OCI-LY3 (cell line): ENCODE results near the gene ROBO1.

Experiments used
- H2AFZ ChIP-seq: fragments of 200-600, 300-600 bp; shearing (Covaris generic); 2 replicates; pipeline ENCODE4 v1.6.0; 2014; ENCODE audit warnings: antibody characterized with exemption, low read depth, low read length
- H3K27ac ChIP-seq: fragments of 200-600, 300-600 bp; sonication (generic); 2 replicates; pipeline ENCODE4 v1.5.1; 2014; ENCODE audit warnings: mild to moderate bottlenecking, low read length, moderate library complexity, mixed read lengths
- H3K27me3 ChIP-seq: fragments of 200-600, 300-600 bp; sonication (generic); 2 replicates; pipeline ENCODE4 v1.6.1; 2014; ENCODE audit warnings: low read depth, low read length, mixed read lengths
- H3K36me3 ChIP-seq: fragments of 200-600, 300-600 bp; sonication (generic); replicated peaks from 2 replicates; pipeline ENCODE3; 2014; ENCODE audit warnings: low read depth, low read length, mixed read lengths
- H3K4me1 ChIP-seq: fragments of 300-600, 200-600 bp; sonication (generic); 2 replicates; pipeline ENCODE4 v1.6.1; 2014; ENCODE audit warnings: low read length, mixed read lengths
- H3K4me2 ChIP-seq: fragments of 200-600, 300-600 bp; sonication (generic); 2 replicates; pipeline ENCODE4 v1.6.1; 2014; ENCODE audit warnings: low read length, mixed read lengths
- H3K4me3 ChIP-seq: fragments of 300-600, 200-600 bp; sonication (generic); 2 replicates; pipeline ENCODE4 v1.5.1; 2014; ENCODE audit warnings: antibody characterized with exemption, mild to moderate bottlenecking, low read length, moderate library complexity
- H3K79me2 ChIP-seq: fragments of 300-600, 200-600 bp; shearing (Covaris generic); 2 replicates; pipeline ENCODE4 v1.6.1; 2014; ENCODE audit warnings: mild to moderate bottlenecking, low read length, mixed read lengths
- H3K9ac ChIP-seq: fragments of 300-600, 200-600 bp; shearing (Covaris generic); 2 replicates; pipeline ENCODE4 v1.6.0; 2014; ENCODE audit warnings: mild to moderate bottlenecking, low read length, moderate library complexity
- H3K9me3 ChIP-seq: fragments of 200-600, 300-600 bp; shearing (Covaris generic); 2 replicates; pipeline ENCODE4 v1.6.1; 2014; ENCODE audit warnings: low read length, mixed read lengths; ENCODE audit not compliant: insufficient read depth
- H4K20me1 ChIP-seq: fragments of 200-600, 300-600 bp; sonication (generic); 2 replicates; pipeline ENCODE4 v1.6.1; 2016; ENCODE audit warnings: low read length, mixed read lengths; ENCODE audit not compliant: insufficient read depth
- CTCF ChIP-seq: fragments of 200-600, 300-600 bp; sonication (generic); IDR thresholded peaks from 2 replicates; pipeline ENCODE4 v1.5.1; 2014; ENCODE audit warnings: antibody characterized with exemption, low read length, low read depth
- EZH2phosphoT487 ChIP-seq: fragments of 200-600 bp; shearing (Covaris generic); IDR thresholded peaks from 2 replicates; pipeline ENCODE4 v1.6.1; 2018; ENCODE audit warnings: antibody characterized with exemption, mixed run types, low read depth

Gene ROBO1

DNA sequence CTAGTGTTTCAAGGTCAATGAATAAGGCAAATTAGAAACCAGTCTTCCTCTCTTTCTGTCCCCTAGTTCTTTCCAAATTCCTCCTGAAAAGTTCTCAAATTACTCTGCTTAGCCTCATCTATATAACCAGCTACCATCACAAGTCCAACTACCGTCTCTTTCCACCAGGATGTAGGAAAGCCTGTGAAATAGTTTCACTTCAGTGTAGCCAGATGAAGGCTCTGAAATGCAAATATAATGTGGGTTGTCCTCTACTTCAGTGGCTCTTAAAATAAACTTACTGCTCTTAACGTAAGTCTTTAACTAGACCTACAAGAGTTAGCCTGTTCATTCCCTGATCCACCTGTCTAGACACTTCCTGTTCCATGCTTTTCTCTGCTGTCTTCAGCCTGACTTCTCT is 827.7 kb downstream of the ROBO1 start:
- Histone ChIP-seq H3K4me2 (0 out of 2 replicates have a peak overlapping the region, but pooled peaks have one; percentile 12), H3K4me1 (peaks cover 6% of the 10 kb centered on the region), H3K9ac (no peak overlapping the region), H3K79me2 (no peaks in the 10 kb centered on the region), H4K20me1 (no peaks in the 10 kb centered on the region), H2AFZ (peak overlapping the region; percentile 81; the same call in 1 of the 2 replicates), H3K36me3 (no peaks in the 10 kb centered on the region), H3K27me3 (no peaks in the 10 kb centered on the region), H3K27ac (no peak overlapping the region), H3K4me3 (no peak overlapping the region), H3K9me3 (no peaks in the 10 kb centered on the region)
- no peak for TF ChIP-seq CTCF

DNA sequence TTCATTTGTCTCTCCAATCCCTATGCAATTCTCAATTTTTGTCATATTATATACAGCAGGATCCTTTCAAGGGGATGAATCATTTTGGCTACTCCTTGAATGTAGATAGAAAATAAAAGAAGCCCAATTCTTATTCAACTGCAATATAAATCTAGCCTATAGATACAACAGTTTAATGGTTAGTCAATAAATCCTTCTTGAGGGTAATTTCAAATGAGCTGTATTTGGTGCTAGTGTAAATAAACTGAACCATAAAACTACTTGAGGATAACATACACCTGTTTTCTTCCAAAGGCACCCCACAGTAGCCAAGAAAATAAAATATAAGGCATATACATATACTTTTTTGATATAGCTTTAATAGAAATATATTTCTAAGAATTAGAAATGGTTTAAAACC is 830.3 kb downstream of the ROBO1 start:
- Histone ChIP-seq H3K9ac (no peak overlapping the region), H3K4me3 (no peak overlapping the region), H3K4me2 (no peak overlapping the region), H3K27ac (no peak overlapping the region), H3K27me3 (no peaks in the 10 kb centered on the region), H3K79me2 (no peaks in the 10 kb centered on the region), H3K36me3 (no peaks in the 10 kb centered on the region), H3K4me1 (peaks cover 10% of the 10 kb centered on the region), H4K20me1 (no peaks in the 10 kb centered on the region), H2AFZ (no peak overlapping the region), H3K9me3 (no peaks in the 10 kb centered on the region)
- TF ChIP-seq CTCF (no peak), EZH2phosphoT487 (no peak)

DNA sequence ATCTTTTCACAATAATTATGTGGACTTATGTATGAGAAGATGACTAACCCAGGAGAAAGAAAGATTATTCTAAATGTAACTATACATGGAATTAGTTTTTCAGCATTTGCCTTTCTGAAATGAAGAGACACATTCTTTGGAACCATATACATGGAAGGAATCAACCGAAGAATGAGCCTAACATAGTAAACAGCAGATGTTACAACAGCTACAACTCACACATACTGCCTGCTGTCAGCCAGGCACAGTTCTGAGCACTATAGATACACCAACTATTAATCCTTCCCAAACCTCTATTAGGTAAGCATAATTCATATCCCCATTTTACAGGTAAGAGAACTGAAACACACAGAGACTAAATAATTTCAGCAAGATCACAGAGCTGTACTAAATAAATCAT is 840.0 kb downstream of the ROBO1 start:
- Histone ChIP-seq H3K36me3 (no peaks in the 10 kb centered on the region), H3K4me2 (no peak overlapping the region), H3K79me2 (no peaks in the 10 kb centered on the region), H3K9ac (no peak overlapping the region), H2AFZ (no peak overlapping the region), H3K4me1 (no peaks in the 10 kb centered on the region), H3K27me3 (no peaks in the 10 kb centered on the region), H3K4me3 (no peak overlapping the region), H3K27ac (no peak overlapping the region), H3K9me3 (no peaks in the 10 kb centered on the region), H4K20me1 (no peaks in the 10 kb centered on the region)
- TF ChIP-seq CTCF (no peak), EZH2phosphoT487 (no peak)

DNA sequence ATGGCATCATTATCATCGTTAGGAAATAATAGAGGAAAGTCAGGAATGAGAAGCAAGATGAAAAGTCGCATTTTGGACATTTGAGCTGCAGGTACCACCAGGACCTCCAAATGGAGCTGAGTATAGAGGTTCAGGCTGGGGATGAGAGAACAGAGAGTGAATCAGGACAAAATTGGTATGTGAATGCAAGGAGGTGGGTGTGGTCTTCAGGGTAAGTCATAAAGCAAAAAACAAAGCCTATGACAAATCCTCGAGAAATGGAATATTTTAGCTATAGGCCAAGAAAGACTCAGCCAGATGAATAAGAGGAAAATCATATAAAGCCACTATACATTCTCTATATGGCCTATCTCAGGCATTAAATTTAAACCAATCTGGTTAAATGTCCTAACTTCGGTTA is 841.3 kb downstream of the ROBO1 start:
- Histone ChIP-seq H3K4me1 (no peaks in the 10 kb centered on the region), H4K20me1 (no peaks in the 10 kb centered on the region), H3K9me3 (no peaks in the 10 kb centered on the region), H3K79me2 (no peaks in the 10 kb centered on the region), H3K27me3 (no peaks in the 10 kb centered on the region), H3K4me2 (no peak overlapping the region), H2AFZ (no peak overlapping the region), H3K36me3 (no peaks in the 10 kb centered on the region), H3K9ac (no peak overlapping the region), H3K27ac (no peak overlapping the region), H3K4me3 (no peak overlapping the region)
- TF ChIP-seq CTCF (no peak), EZH2phosphoT487 (no peak)
